Spleen (tissue), 7 donors: Measurements from ENCODE around the gene PTPRZ1.

Experiments used
- CTCF ChIP-seq, 11 experiments: fragments of 200-600 bp in 7 of 11; fragments of 450-650 bp in 4 of 11; sonication (generic) in 4 of 11; IDR thresholded peaks in 8 of 11; conservative IDR thresholded peaks in 3 of 11; 1 replicate in 7 of 11; 2 replicates in 4 of 11; pipeline versions ENCODE4 v1.4.0 to v1.8.0; 2016 to 2021; ENCODE audit warnings: antibody characterized with exemption in 11 of 11, inconsistent platforms in 4 of 11, mild to moderate bottlenecking in 1 of 11
- POLR2A ChIP-seq, 3 donors: fragments of 450-650 bp; IDR thresholded peaks; one replicate each; pipeline ENCODE4 v1.5.1; 2017; ENCODE audit warnings: antibody characterized with exemption in 3 of 3, mild to moderate bottlenecking in 1 of 3
- POLR2AphosphoS5 ChIP-seq, 3 donors: sonication (generic); formaldehyde crosslinking; IDR thresholded peaks; one replicate each; pipeline ENCODE4 v1.5.1; 2017; ENCODE audit warnings: antibody characterized with exemption in 3 of 3
- donor health status: DM: no; HTN: no; CAD: no; lungs with moderate emphysema.
- donor health status: DM: no; HTN: no; CAD: no.
- donor health status: DM: no; HTN: no; CAD: no.

- no peak for TF ChIP-seq CTCF (IDR thresholded peaks at IDR 0.05 in 8 of 11, conservative IDR thresholded peaks at IDR 0.05 in 3 of 11)
- TF ChIP-seq POLR2AphosphoS5 (IDR thresholded peaks at IDR 0.05), result no peak
- TF ChIP-seq POLR2A (IDR thresholded peaks at IDR 0.05), result no peak
Measured at GRCh38 chr7:121992068-121992467, 119.1 kb downstream of the PTPRZ1 start.
